ENCODE data around the gene B4GALT1. TPM values are rescaled to one million over a fixed set of nuclear protein-coding genes. Genes with fewer than 3 reads are reported as not detected.

B4GALT1 gene
- polyA plus RNA-seq, 1 donor (not counting 4 experiments of a cell fraction or from before 2014, with no cell fraction given): 55.1 TPM

DNA sequence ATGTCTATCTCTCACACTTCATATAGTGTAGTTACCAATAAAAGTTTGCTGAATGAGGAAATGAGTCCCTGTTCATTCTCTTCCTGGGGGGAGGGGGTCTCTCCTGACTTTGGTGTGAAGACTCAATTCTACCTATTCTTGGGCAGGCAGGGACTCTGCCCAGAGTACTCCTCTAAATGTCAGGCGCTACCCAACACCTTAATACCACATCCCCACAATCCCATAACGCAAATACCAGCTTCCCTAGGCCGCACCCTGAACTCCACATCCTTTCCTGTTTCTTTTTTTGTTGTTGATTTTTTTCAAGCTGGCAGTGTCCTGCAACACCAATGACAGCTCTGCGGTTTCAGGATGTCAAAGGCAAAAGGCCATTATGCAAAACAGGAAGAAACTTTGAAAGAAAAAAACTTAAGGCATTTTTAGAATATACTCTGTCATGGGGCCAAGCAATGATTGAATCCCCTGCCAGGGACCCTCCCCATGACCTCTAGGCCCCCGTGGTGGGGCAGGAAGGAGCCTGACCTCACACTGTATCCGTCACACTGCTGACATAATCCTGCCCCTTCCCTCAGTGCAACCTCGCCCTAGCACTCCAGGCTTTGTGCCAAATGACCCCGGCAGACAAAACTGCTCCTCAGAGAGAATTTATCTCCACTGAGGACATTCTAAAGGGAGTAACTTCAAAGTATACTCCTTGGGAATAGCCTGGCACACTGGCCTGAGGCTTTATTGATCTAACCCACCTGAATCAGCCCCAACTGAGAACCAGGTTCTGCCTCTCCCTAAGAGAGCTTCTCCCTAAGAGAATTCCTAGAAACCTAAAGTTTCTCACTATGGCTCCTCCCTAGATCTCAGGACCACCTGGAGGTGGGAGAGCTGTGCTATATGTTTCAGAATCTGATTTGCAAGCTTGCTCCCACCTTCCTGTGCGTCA, 8.0 kb downstream of the B4GALT1 start:
- TF ChIP-seq EZH2 (IDR thresholded peaks at IDR 0.05; ENCODE audit: low read length) (no peak), CTCF (optimal IDR thresholded peaks at IDR 0.05 in 1 of 3, IDR thresholded peaks at IDR 0.05 in 1 of 3, conservative IDR thresholded peaks at IDR 0.05 in 1 of 3; ENCODE audit: extremely low read depth in 1 of 3, insufficient read depth in 2 of 3, low read length in 3 of 3) (no peak)
- Histone ChIP-seq H3K9me1 (ENCODE audit: control insufficient read depth, extremely low read depth, insufficient read depth, low read length) (peaks cover 4% of the 10 kb centered on the region), H3K9ac (ENCODE audit: control insufficient read depth, extremely low read depth, insufficient read depth, low read length) (peak overlapping the region; percentile 87), H2AFZ (ENCODE audit: control insufficient read depth, low read length) (no peak overlapping the region), H3K4me3 (ENCODE audit: control insufficient read depth in 2 of 3, extremely low read depth in 1 of 3, insufficient read depth in 2 of 3, low read depth in 1 of 3, low read length in 3 of 3) (peak overlapping the region in 2 of 3 experiments; percentile 14 to 26), H3K27ac (ENCODE audit: control insufficient read depth, insufficient read depth, low read length) (peak overlapping the region; percentile 98), H4K20me1 (ENCODE audit: control insufficient read depth, extremely low read depth, insufficient read depth, low read length) (no peaks in the 10 kb centered on the region), H3K27me3 (ENCODE audit: control insufficient read depth, extremely low read depth, insufficient read depth, low read length) (no peaks in the 10 kb centered on the region), H3K36me3 (ENCODE audit: control insufficient read depth in 2 of 2, extremely low read depth in 1 of 2, insufficient read depth in 2 of 2, low read length in 2 of 2) (no peaks in the 10 kb centered on the region), H3K4me1 (ENCODE audit: control insufficient read depth, extremely low read depth, insufficient read depth, low read length) (peaks cover 85% of the 10 kb centered on the region), H3K79me2 (ENCODE audit: control insufficient read depth, insufficient read depth, low read length) (peaks cover 85% of the 10 kb centered on the region), H3K9me3 (ENCODE audit: control insufficient read depth, low read depth, low read length) (no peaks in the 10 kb centered on the region), H3K4me2 (ENCODE audit: control insufficient read depth, extremely low read depth, insufficient read depth, low read depth, low read length) (peak overlapping the region; percentile 99)
- FAIRE-seq: no peak
- dilution Hi-C loops (cut with MboI; ENCODE audit: extremely low pct_ligation_motif_present, low sequenced_read_pairs): no loop called here
- no peak for DNase-seq (ENCODE audit: low read depth, low spot score)

DNA sequence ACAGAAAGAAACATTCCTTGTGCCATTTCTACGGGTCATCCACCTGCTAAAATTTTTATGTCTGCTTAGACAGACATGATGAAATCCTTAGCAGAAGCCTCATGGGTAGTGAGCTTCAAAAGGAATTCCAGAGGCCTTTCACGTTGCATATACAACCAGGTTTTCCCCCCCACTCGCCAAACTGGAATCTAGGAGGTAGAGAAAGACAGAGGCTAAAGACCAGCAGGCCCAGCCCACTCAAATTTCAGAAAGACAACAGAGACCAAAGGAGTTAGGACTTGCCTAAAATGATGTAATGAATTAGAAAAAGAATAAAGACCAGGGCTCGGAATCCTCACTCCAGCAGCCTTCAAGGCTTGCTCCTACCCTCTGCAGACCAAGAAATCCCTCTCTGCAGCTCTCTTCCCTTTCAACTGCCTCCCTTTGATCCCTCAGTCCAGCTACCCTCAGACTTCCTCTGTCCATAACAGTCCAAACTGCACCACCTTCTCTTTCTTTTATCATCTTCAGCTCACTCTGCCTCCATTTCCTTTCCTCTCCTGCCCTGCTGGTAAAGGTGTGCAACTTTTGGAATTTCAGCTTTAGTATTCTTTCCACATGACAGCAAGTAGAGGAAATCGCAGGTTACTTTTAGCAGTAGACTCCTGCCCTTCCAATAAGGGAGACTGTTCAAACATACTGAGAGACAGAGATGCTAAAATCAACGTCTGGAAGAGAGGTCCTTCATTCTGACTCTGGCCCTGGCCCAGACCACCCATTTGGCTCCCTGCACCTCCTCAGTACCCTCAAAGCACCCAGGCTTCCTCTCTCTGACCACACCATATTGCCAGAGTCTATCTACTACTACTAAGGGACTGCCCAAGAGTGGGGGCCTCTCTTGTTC, 8.9 kb downstream of the B4GALT1 start:
- Histone ChIP-seq H2AFZ (ENCODE audit: control insufficient read depth, low read length) (no peak overlapping the region), H3K9me1 (ENCODE audit: control insufficient read depth, extremely low read depth, insufficient read depth, low read length) (peaks cover 4% of the 10 kb centered on the region), H4K20me1 (ENCODE audit: control insufficient read depth, extremely low read depth, insufficient read depth, low read length) (no peaks in the 10 kb centered on the region), H3K9ac (ENCODE audit: control insufficient read depth, extremely low read depth, insufficient read depth, low read length) (peak overlapping the region; percentile 87), H3K36me3 (ENCODE audit: control insufficient read depth in 2 of 2, extremely low read depth in 1 of 2, insufficient read depth in 2 of 2, low read length in 2 of 2) (no peaks in the 10 kb centered on the region), H3K4me1 (ENCODE audit: control insufficient read depth, extremely low read depth, insufficient read depth, low read length) (peaks cover 76% of the 10 kb centered on the region), H3K4me2 (ENCODE audit: control insufficient read depth, extremely low read depth, insufficient read depth, low read depth, low read length) (peak overlapping the region; percentile 99), H3K27ac (ENCODE audit: control insufficient read depth, insufficient read depth, low read length) (peak overlapping the region; percentile 98), H3K4me3 (ENCODE audit: control insufficient read depth in 2 of 3, extremely low read depth in 1 of 3, insufficient read depth in 2 of 3, low read depth in 1 of 3, low read length in 3 of 3) (peak overlapping the region in 2 of 3 experiments; percentile 14 to 24), H3K27me3 (ENCODE audit: control insufficient read depth, extremely low read depth, insufficient read depth, low read length) (no peaks in the 10 kb centered on the region), H3K79me2 (ENCODE audit: control insufficient read depth, insufficient read depth, low read length) (peaks cover 85% of the 10 kb centered on the region), H3K9me3 (ENCODE audit: control insufficient read depth, low read depth, low read length) (no peaks in the 10 kb centered on the region)
- FAIRE-seq (no peak), DNase-seq (ENCODE audit: low read depth, low spot score) (no peak)
- dilution Hi-C loops (cut with MboI; ENCODE audit: extremely low pct_ligation_motif_present, low sequenced_read_pairs): no loop called here
- TF ChIP-seq EZH2 (IDR thresholded peaks at IDR 0.05; ENCODE audit: low read length) (no peak), CTCF (optimal IDR thresholded peaks at IDR 0.05 in 1 of 3, IDR thresholded peaks at IDR 0.05 in 1 of 3, conservative IDR thresholded peaks at IDR 0.05 in 1 of 3; ENCODE audit: extremely low read depth in 1 of 3, insufficient read depth in 2 of 3, low read length in 3 of 3) (no peak)

All from keratinocyte (primary cell).